ENCODE measurements around the gene TUSC7.

TUSC7 gene

GRCh38 chr3:116709479-116709878 lies at the start of gene TUSC7:
Gene TUSC7, plus strand, starts transcription at chr3:116709779.
- Histone ChIP-seq H3K4me3 (no peak within 1 kb of the TSS), H3K27ac (no peak within 1 kb of the TSS)

GRCh38 chr3:116661196-116661595 lies 48.4 kb upstream of the TUSC7 start:
- no peak overlapping the region for H3K27ac ChIP-seq
- no peak overlapping the region for H3K4me3 ChIP-seq

- Histone ChIP-seq H3K27ac (no peak overlapping the region), H3K4me3 (no peak overlapping the region)
Measured at GRCh38 chr3:116663161-116664110, 46.1 kb upstream of the TUSC7 start.

- no peak overlapping the region for H3K4me3 ChIP-seq
- no peak overlapping the region for H3K27ac ChIP-seq
Measured at GRCh38 chr3:116667324-116667723, 42.3 kb upstream of the TUSC7 start.

- no peak overlapping the region for H3K27ac ChIP-seq
- H3K4me3 ChIP-seq: no peak overlapping the region
Measured at GRCh38 chr3:116667791-116668190, 41.8 kb upstream of the TUSC7 start.

GRCh38 chr3:116669576-116669975 lies 40.0 kb upstream of the TUSC7 start:
- no peak overlapping the region for H3K4me3 ChIP-seq

GRCh38 chr3:116671151-116671550 lies 38.4 kb upstream of the TUSC7 start:
- Histone ChIP-seq H3K27ac (no peak overlapping the region), H3K4me3 (no peak overlapping the region)

More at GRCh38 chr3:116669576-116669975, 40.0 kb upstream of the TUSC7 start:
- H3K27ac ChIP-seq: no peak overlapping the region

GRCh38 chr3:116678853-116679252 lies 30.7 kb upstream of the TUSC7 start:
- Histone ChIP-seq H3K27ac (no peak overlapping the region), H3K4me3 (no peak overlapping the region)

GRCh38 chr3:116691041-116691440 lies 18.5 kb upstream of the TUSC7 start:
- H3K27ac ChIP-seq: no peak overlapping the region
- H3K4me3 ChIP-seq: no peak overlapping the region

GRCh38 chr3:116701070-116701469 lies 8.5 kb upstream of the TUSC7 start:
- no peak overlapping the region for H3K27ac ChIP-seq
- H3K4me3 ChIP-seq: no peak overlapping the region

- no peak overlapping the region for H3K4me3 ChIP-seq
- no peak overlapping the region for H3K27ac ChIP-seq
Measured at GRCh38 chr3:116702334-116702733, 7.2 kb upstream of the TUSC7 start.

- no peak overlapping the region for H3K4me3 ChIP-seq
- H3K27ac ChIP-seq: no peak overlapping the region
Measured at GRCh38 chr3:116707531-116707930, 2.0 kb upstream of the TUSC7 start.

GRCh38 chr3:116716490-116716889 lies 6.9 kb downstream of the TUSC7 start:
- H3K4me3 ChIP-seq: no peak overlapping the region
- H3K27ac ChIP-seq: no peak overlapping the region

- H3K27ac ChIP-seq: no peak overlapping the region
Measured at GRCh38 chr3:116717566-116717965, 8.0 kb downstream of the TUSC7 start.

GRCh38 chr3:116728454-116728853 lies 18.9 kb downstream of the TUSC7 start:
- Histone ChIP-seq H3K4me3 (no peak overlapping the region), H3K27ac (no peak overlapping the region)

More at GRCh38 chr3:116717566-116717965, 8.0 kb downstream of the TUSC7 start:
- no peak overlapping the region for H3K4me3 ChIP-seq

- Histone ChIP-seq H3K27ac (no peak overlapping the region), H3K4me3 (no peak overlapping the region)
Measured at GRCh38 chr3:116734243-116734642, 24.7 kb downstream of the TUSC7 start.

- H3K4me3 ChIP-seq: no peak overlapping the region
- no peak overlapping the region for H3K27ac ChIP-seq
Measured at GRCh38 chr3:116739678-116740077, 30.1 kb downstream of the TUSC7 start.

- H3K27ac ChIP-seq: no peak overlapping the region
- H3K4me3 ChIP-seq: no peak overlapping the region
Measured at GRCh38 chr3:116740293-116740692, 30.7 kb downstream of the TUSC7 start.

GRCh38 chr3:116741467-116741866 lies 31.9 kb downstream of the TUSC7 start:
- H3K4me3 ChIP-seq: no peak overlapping the region
- H3K27ac ChIP-seq: no peak overlapping the region

- Histone ChIP-seq H3K4me3 (no peak overlapping the region), H3K27ac (no peak overlapping the region)
Measured at GRCh38 chr3:116743062-116743461, 33.5 kb downstream of the TUSC7 start.

GRCh38 chr3:116749388-116749787 lies 39.8 kb downstream of the TUSC7 start:
- H3K27ac ChIP-seq: no peak overlapping the region
- no peak overlapping the region for H3K4me3 ChIP-seq

GRCh38 chr3:116757315-116757714 lies 47.7 kb downstream of the TUSC7 start:
- Histone ChIP-seq H3K4me3 (no peak overlapping the region), H3K27ac (no peak overlapping the region)

Measured in skin epidermis (tissue), 12 donors.